Activated CD4-positive, alpha-beta T cell treated with anti-CD3 and anti-CD28 coated beads, Interleukin-2, amount 50 U/mL, for 48 hours (primary cell): ENCODE measurements around the gene KCNC2.
"Not testable (repeated sequence)": the region's sequence is repeated elsewhere in the genome, so short reads cannot be mapped to it uniquely, and the experiment has no call there.

Experiments used
- DNase-seq, 2 experiments: peaks; one replicate each; pipeline ENCODE4 v3.0.0-alpha.2; 2020

KCNC2 gene

GRCh38 chr12:75209812-75210138, at the start of gene KCNC2:
Gene KCNC2 (minus strand): TSS chr12:75209839.
- DNase-seq: no peak

- no peak for DNase-seq
Observed at GRCh38 chr12:75259143-75259542, 49.5 kb upstream of the KCNC2 start.

- no peak for DNase-seq
Observed at GRCh38 chr12:75257510-75257909, 47.9 kb upstream of the KCNC2 start.

GRCh38 chr12:75245108-75245507, 35.5 kb upstream of the KCNC2 start:
- no peak for DNase-seq

GRCh38 chr12:75239987-75240386, 30.3 kb upstream of the KCNC2 start:
- DNase-seq: no peak

GRCh38 chr12:75236206-75236605, 26.6 kb upstream of the KCNC2 start:
- no peak for DNase-seq

GRCh38 chr12:75227132-75227531, 17.5 kb upstream of the KCNC2 start:
- DNase-seq: no peak

- DNase-seq: no peak
Observed at GRCh38 chr12:75212072-75212471, 2.4 kb upstream of the KCNC2 start.

GRCh38 chr12:75208856-75209811, 505 bp downstream of the KCNC2 start:
- DNase-seq: peak; percentile 29 to 34

GRCh38 chr12:75207338-75208083, 2.1 kb downstream of the KCNC2 start:
- DNase-seq: no peak

GRCh38 chr12:75205558-75205957, 4.1 kb downstream of the KCNC2 start:
- no peak for DNase-seq

GRCh38 chr12:75196865-75197264, 12.8 kb downstream of the KCNC2 start:
- DNase-seq: no peak

GRCh38 chr12:75196408-75196807, 13.2 kb downstream of the KCNC2 start:
- DNase-seq: no peak

- DNase-seq: no peak
Observed at GRCh38 chr12:75194250-75194649, 15.4 kb downstream of the KCNC2 start.

- DNase-seq: no peak
Observed at GRCh38 chr12:75192196-75192595, 17.4 kb downstream of the KCNC2 start.

- no peak for DNase-seq
Observed at GRCh38 chr12:75190846-75191245, 18.8 kb downstream of the KCNC2 start.

- not testable (repeated sequence) for DNase-seq
Observed at GRCh38 chr12:75185881-75186280, 23.8 kb downstream of the KCNC2 start.

GRCh38 chr12:75184516-75184915, 25.1 kb downstream of the KCNC2 start:
- no peak for DNase-seq

- no peak for DNase-seq
Observed at GRCh38 chr12:75183967-75184366, 25.7 kb downstream of the KCNC2 start.

GRCh38 chr12:75177997-75178396, 31.6 kb downstream of the KCNC2 start:
- no peak for DNase-seq

- DNase-seq: no peak
Observed at GRCh38 chr12:75172611-75173010, 37.0 kb downstream of the KCNC2 start.

GRCh38 chr12:75170640-75171185, 38.9 kb downstream of the KCNC2 start:
- no peak for DNase-seq

- DNase-seq: no peak
Observed at GRCh38 chr12:75162845-75163244, 46.8 kb downstream of the KCNC2 start.

GRCh38 chr12:75161488-75161887, 48.2 kb downstream of the KCNC2 start:
- no peak for DNase-seq
